HepG2 (cell line): Measurements from ENCODE around the gene WDR76. TPM values are rescaled to one million over a fixed set of nuclear protein-coding genes. Genes with fewer than 3 reads are reported as not detected.
A peak's percentile ranks its signal among the peaks of the same experiment; 100 is the strongest.

Source experiments
- AGO2 ChIP-seq: fragments of 200-400 bp; formaldehyde crosslinking; optimal IDR thresholded peaks from 2 replicates; pipeline ENCODE3; 2017; ENCODE audit warnings: mild to moderate bottlenecking, low read depth, low read length, moderate library complexity
- ARNT2 ChIP-seq: sonication (generic); formaldehyde crosslinking; IDR thresholded peaks from 2 replicates; pipeline ENCODE4 v1.8.0; 2022; ENCODE audit warnings: mild to moderate bottlenecking, low read depth, missing genetic modification reagents, moderate library complexity
- CCDC6 ChIP-seq: sonication (generic); formaldehyde crosslinking; IDR thresholded peaks from 2 replicates; pipeline ENCODE4 v1.8.1; 2022; ENCODE audit warnings: mild to moderate bottlenecking, missing genetic modification reagents, moderate library complexity
- DMAP1 ChIP-seq: IDR thresholded peaks from 2 replicates; pipeline ENCODE4 v1.6.1; 2016
- GATAD2A ChIP-seq: IDR thresholded peaks from 2 replicates; pipeline ENCODE4 v1.6.1; 2016
- GLI4 ChIP-seq: sonication (generic); formaldehyde crosslinking; IDR thresholded peaks from 2 replicates; pipeline ENCODE4 v1.5.1; 2020; ENCODE audit warnings: missing genetic modification reagents, mild to moderate bottlenecking, moderate library complexity, borderline replicate concordance
- HMGA1 ChIP-seq: sonication (generic); formaldehyde crosslinking; conservative IDR thresholded peaks from 2 replicates; pipeline ENCODE4 v1.4.0; 2020; ENCODE audit warnings: missing genetic modification reagents
- MTF1 ChIP-seq: sonication (generic); formaldehyde crosslinking; IDR thresholded peaks from 2 replicates; pipeline ENCODE4 v1.5.0; 2020; ENCODE audit warnings: missing genetic modification reagents
- NFE2L1 ChIP-seq: sonication (generic); formaldehyde crosslinking; IDR thresholded peaks from 2 replicates; pipeline ENCODE4 v1.4.0; 2020; ENCODE audit warnings: missing genetic modification reagents, mild to moderate bottlenecking, borderline replicate concordance
- RFXAP ChIP-seq: sonication (generic); formaldehyde crosslinking; IDR thresholded peaks from 2 replicates; pipeline ENCODE4 v1.4.0; 2020; ENCODE audit warnings: missing genetic modification reagents, borderline replicate concordance
- ZBTB4 ChIP-seq: sonication (generic); formaldehyde crosslinking; IDR thresholded peaks from 2 replicates; pipeline ENCODE4 v1.4.0; 2020; ENCODE audit warnings: missing genetic modification reagents, mild to moderate bottlenecking, borderline replicate concordance
- ZFX ChIP-seq: sonication (generic); formaldehyde crosslinking; IDR thresholded peaks from 2 replicates; pipeline ENCODE4 v1.4.0; 2020; ENCODE audit warnings: mild to moderate bottlenecking, low read depth, missing genetic modification reagents, moderate library complexity
- ZNF143 ChIP-seq: sonication (generic); formaldehyde crosslinking; IDR thresholded peaks from 2 replicates; pipeline ENCODE4 v1.4.0; 2020; ENCODE audit warnings: missing genetic modification reagents
- ZNF296 ChIP-seq: sonication (generic); formaldehyde crosslinking; conservative IDR thresholded peaks from 2 replicates; pipeline ENCODE4 v1.5.0; 2020; ENCODE audit warnings: mild to moderate bottlenecking, missing genetic modification reagents
- ZNF501 ChIP-seq: sonication (generic); formaldehyde crosslinking; IDR thresholded peaks from 2 replicates; pipeline ENCODE4 v1.5.1; 2020; ENCODE audit warnings: mild to moderate bottlenecking, moderate library complexity, missing genetic modification reagents
- ZNF546 ChIP-seq: sonication (generic); formaldehyde crosslinking; conservative IDR thresholded peaks from 2 replicates; pipeline ENCODE4 v1.8.1; 2023; ENCODE audit warnings: mild to moderate bottlenecking, missing genetic modification reagents
- polyA plus RNA-seq, 8 experiments: library from polyadenylated mRNA; depleted of rRNA in 3 of 8; stranded (reverse) in 7 of 8; unstranded in 1 of 8; fragments of >200 nt; fragmentation: Illumina TruSeq in 4 of 8; extraction: Trizol in 4 of 8; gene quantifications; 2 replicates each; pipeline versions ENCODE4 v1.2.1 to v1.2.3, GENCODE V29; 2011 to 2016; ENCODE audit warnings: low read depth in 4 of 8, missing spikeins in 1 of 8, mixed read lengths in 1 of 8; ENCODE audit not compliant: insufficient read depth in 1 of 8
- total RNA-seq, 5 experiments: library from RNA; depleted of rRNA; stranded (reverse); fragments of >200 nt; fragmentation: Illumina TruSeq; extraction: Trizol; gene quantifications; 2 replicates each; pipeline ENCODE4 v1.2.3, GENCODE V29; 2016; ENCODE audit warnings: low read depth in 1 of 5
- TF ChIP-seq, protein P1 (sequence below): sonication (generic); formaldehyde crosslinking; IDR thresholded peaks from 2 replicates; pipeline ENCODE4 v1.9.0; 2021; ENCODE audit warnings: missing genetic modification reagents, borderline replicate concordance
- TF ChIP-seq, protein P2 (sequence below): sonication (generic); formaldehyde crosslinking; IDR thresholded peaks from 2 replicates; pipeline ENCODE4 v1.8.0; 2022; ENCODE audit warnings: missing genetic modification reagents, mild to moderate bottlenecking, borderline replicate concordance

The WDR76 gene
- total and polyA plus RNA-seq, 2 of the 13 experiments (the other 11 are each of a cell fraction or from before 2014, with no cell fraction given) = 1.1 to 9.7 TPM

- TF ChIP-seq ZBTB4 (CRISPR knock-in tag) (no peak), AGO2 (peak; percentile 20), ZNF296 (CRISPR knock-in tag) (0 out of 2 replicates have a peak, but pooled peaks have one; percentile 72), ZNF143 (CRISPR knock-in tag) (no peak), CCDC6 (CRISPR knock-in tag) (no peak), MTF1 (no peak), ZNF546 (CRISPR knock-in tag) (no peak), NFE2L1 (CRISPR knock-in tag) (no peak), GATAD2A (peak; percentile 46; the same call in 1 of the 2 replicates), DMAP1 (CRISPR knock-in tag) (peak; percentile 55; the same call in 1 of the 2 replicates), GLI4 (peak; percentile 56; the same call in 1 of the 2 replicates), ZNF501 (peak; percentile 53; the same call in 1 of the 2 replicates), ARNT2 (CRISPR knock-in tag) (peak; percentile 23; the same call in 1 of the 2 replicates), RFXAP (CRISPR knock-in tag) (peak; percentile 52; the same call in 1 of the 2 replicates), HMGA1 (CRISPR knock-in tag) (no peak), ZFX (CRISPR knock-in tag) (peak; percentile 84)
- TF ChIP-seq, protein P1, sequence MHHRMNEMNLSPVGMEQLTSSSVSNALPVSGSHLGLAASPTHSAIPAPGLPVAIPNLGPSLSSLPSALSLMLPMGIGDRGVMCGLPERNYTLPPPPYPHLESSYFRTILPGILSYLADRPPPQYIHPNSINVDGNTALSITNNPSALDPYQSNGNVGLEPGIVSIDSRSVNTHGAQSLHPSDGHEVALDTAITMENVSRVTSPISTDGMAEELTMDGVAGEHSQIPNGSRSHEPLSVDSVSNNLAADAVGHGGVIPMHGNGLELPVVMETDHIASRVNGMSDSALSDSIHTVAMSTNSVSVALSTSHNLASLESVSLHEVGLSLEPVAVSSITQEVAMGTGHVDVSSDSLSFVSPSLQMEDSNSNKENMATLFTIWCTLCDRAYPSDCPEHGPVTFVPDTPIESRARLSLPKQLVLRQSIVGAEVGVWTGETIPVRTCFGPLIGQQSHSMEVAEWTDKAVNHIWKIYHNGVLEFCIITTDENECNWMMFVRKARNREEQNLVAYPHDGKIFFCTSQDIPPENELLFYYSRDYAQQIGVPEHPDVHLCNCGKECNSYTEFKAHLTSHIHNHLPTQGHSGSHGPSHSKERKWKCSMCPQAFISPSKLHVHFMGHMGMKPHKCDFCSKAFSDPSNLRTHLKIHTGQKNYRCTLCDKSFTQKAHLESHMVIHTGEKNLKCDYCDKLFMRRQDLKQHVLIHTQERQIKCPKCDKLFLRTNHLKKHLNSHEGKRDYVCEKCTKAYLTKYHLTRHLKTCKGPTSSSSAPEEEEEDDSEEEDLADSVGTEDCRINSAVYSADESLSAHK (CRISPR knock-in tag) = no peak
- TF ChIP-seq, protein P2, sequence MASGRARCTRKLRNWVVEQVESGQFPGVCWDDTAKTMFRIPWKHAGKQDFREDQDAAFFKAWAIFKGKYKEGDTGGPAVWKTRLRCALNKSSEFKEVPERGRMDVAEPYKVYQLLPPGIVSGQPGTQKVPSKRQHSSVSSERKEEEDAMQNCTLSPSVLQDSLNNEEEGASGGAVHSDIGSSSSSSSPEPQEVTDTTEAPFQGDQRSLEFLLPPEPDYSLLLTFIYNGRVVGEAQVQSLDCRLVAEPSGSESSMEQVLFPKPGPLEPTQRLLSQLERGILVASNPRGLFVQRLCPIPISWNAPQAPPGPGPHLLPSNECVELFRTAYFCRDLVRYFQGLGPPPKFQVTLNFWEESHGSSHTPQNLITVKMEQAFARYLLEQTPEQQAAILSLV (CRISPR knock-in tag) = peak; percentile 16; the same call in 1 of the 2 replicates
Measured at GRCh38 chr15:43777267-43777914, 49.4 kb upstream of the WDR76 start (continued).
